Gastroesophageal sphincter (tissue), 4 donors: ENCODE measurements around the gene SERPINE2. TPM values are rescaled to one million over a fixed set of nuclear protein-coding genes. Genes with fewer than 3 reads are reported as not detected.

Experiments
- ATAC-seq: fragments of 150-250 bp; one replicate; pipeline ENCODE4 v1.9.1; 2016; ENCODE audit warnings: mild to moderate bottlenecking, moderate library complexity
- H3K27ac ChIP-seq, 4 donors: fragments of 200-600 bp; sonication (generic) in 3 of 4; 1 replicate in 3 of 4; 2 replicates in 1 of 4; pipeline ENCODE4 v1.5.1; 2016 to 2019
- H3K27me3 ChIP-seq: fragments of 200-600 bp; sonication (generic); one replicate; pipeline ENCODE4 v1.5.1; 2019
- H3K36me3 ChIP-seq, 2 donors: fragments of 200-600 bp; sonication (generic); one replicate each; pipeline ENCODE4 v1.5.1; 2019; ENCODE audit warnings: control low read depth in 1 of 2
- H3K4me1 ChIP-seq, 3 donors: fragments of 200-600 bp; sonication (generic); 1 replicate in 2 of 3; 2 replicates in 1 of 3; pipeline ENCODE4 v1.5.1; 2016 to 2019; ENCODE audit warnings: control low read depth in 2 of 3
- H3K4me3 ChIP-seq, 2 donors: fragments of 200-600 bp; sonication (generic); one replicate each; pipeline ENCODE4 v1.5.1; 2019; ENCODE audit warnings: mild to moderate bottlenecking in 1 of 2, moderate library complexity in 1 of 2
- H3K9me3 ChIP-seq, 3 donors: fragments of 200-600 bp; sonication (generic); one replicate each; pipeline ENCODE4 v1.5.1; 2017 to 2019; ENCODE audit warnings: control low read depth in 2 of 3
- CTCF ChIP-seq, 4 experiments: fragments of 200-600 bp in 2 of 4; fragments of 450-650 bp in 2 of 4; sonication (generic) in 1 of 4; IDR thresholded peaks; one replicate each; pipeline ENCODE4 v1.5.1; 2017 to 2019; ENCODE audit warnings: antibody characterized with exemption in 4 of 4, mild to moderate bottlenecking in 2 of 4, moderate library complexity in 2 of 4
- EP300 ChIP-seq: sonication (generic); formaldehyde crosslinking; IDR thresholded peaks from one replicate; pipeline ENCODE4 v1.6.1; 2017; ENCODE audit warnings: antibody characterized with exemption, mild to moderate bottlenecking
- POLR2A ChIP-seq, 2 donors: fragments of 450-650 bp; IDR thresholded peaks; one replicate each; pipeline ENCODE4 v1.6.1; 2017; ENCODE audit warnings: antibody characterized with exemption in 2 of 2, mild to moderate bottlenecking in 2 of 2, moderate library complexity in 1 of 2
- POLR2AphosphoS5 ChIP-seq: sonication (generic); formaldehyde crosslinking; IDR thresholded peaks from one replicate; pipeline ENCODE4 v1.6.1; 2017; ENCODE audit warnings: antibody characterized with exemption
- WGBS, 2 donors: methylation state at CpG; one replicate each; pipeline ENCODE4 v1.1.5; 2018; ENCODE audit warnings: low coverage in 1 of 2; 5-methylcytosine and 5-hydroxymethylcytosine counted together
- total RNA-seq, 4 donors: library from RNA; depleted of rRNA; stranded (reverse); fragments of >200 nt; gene quantifications; one replicate each; pipeline ENCODE4 v1.1.0, GENCODE V29; 2016

SERPINE2 gene
- total RNA-seq, 4 donors from 2014 or later: 12.5 to 130 (median 48.6) TPM

- no peak overlapping the region for H3K27ac ChIP-seq
- H3K4me1 ChIP-seq: peaks cover 12 to 89% (median 31%) of the 10 kb centered on the region in 3 donors
- no peaks in the 10 kb centered on the region for H3K27me3 ChIP-seq
- no peak overlapping the region for H3K4me3 ChIP-seq
- TF ChIP-seq EP300: no peak
- no peak for TF ChIP-seq POLR2AphosphoS5
- no peak for TF ChIP-seq CTCF (IDR thresholded peaks at IDR 0.05)
- no peak for TF ChIP-seq POLR2A (IDR thresholded peaks at IDR 0.05)
- no peak for ATAC-seq
- H3K36me3 ChIP-seq: no peaks in the 10 kb centered on the region
- H3K9me3 ChIP-seq: no peaks in the 10 kb centered on the region
These were observed 103.5 kb downstream of the SERPINE2 start for GRCh38 chr2:223935459-223936125.

- H3K4me1 ChIP-seq: peaks cover 12 to 95% (median 31%) of the 10 kb centered on the region in 3 donors
- no peaks in the 10 kb centered on the region for H3K9me3 ChIP-seq
- ATAC-seq: no peak
- 72 to 78% methylated on average over 6 of the region's 6 CpGs for WGBS, 2 donors
- TF ChIP-seq POLR2AphosphoS5 (no peak), EP300 (no peak), CTCF (IDR thresholded peaks at IDR 0.05) (no peak), POLR2A (IDR thresholded peaks at IDR 0.05) (no peak)
- H3K27me3 ChIP-seq: no peaks in the 10 kb centered on the region
- no peak overlapping the region for H3K27ac ChIP-seq
- H3K4me3 ChIP-seq: no peak overlapping the region
- no peaks in the 10 kb centered on the region for H3K36me3 ChIP-seq
These were observed 104.2 kb downstream of the SERPINE2 start for GRCh38 chr2:223934870-223935269.

- no peaks in the 10 kb centered on the region for H3K9me3 ChIP-seq
- 45 to 47% methylated on average over 5 of the region's 6 CpGs for WGBS, 2 donors
- H3K4me1 ChIP-seq: peaks cover 12 to 82% (median 31%) of the 10 kb centered on the region in 3 donors
- ATAC-seq: no peak
- H3K27ac ChIP-seq: no peak overlapping the region
- TF ChIP-seq POLR2AphosphoS5: no peak
- TF ChIP-seq EP300: no peak
- TF ChIP-seq POLR2A (IDR thresholded peaks at IDR 0.05): no peak
- H3K27me3 ChIP-seq: no peaks in the 10 kb centered on the region
- H3K4me3 ChIP-seq: no peak overlapping the region
- no peaks in the 10 kb centered on the region for H3K36me3 ChIP-seq
These were observed 106.0 kb downstream of the SERPINE2 start for GRCh38 chr2:223932816-223933800.

GRCh38 chr2:223930103-223930976 lies 108.7 kb downstream of the SERPINE2 start:
- Histone ChIP-seq H3K4me3 (no peak overlapping the region), H3K4me1 (peaks cover 0 to 54% (median 13%) of the 10 kb centered on the region in 3 donors), H3K27ac (no peak overlapping the region), H3K36me3 (no peaks in the 10 kb centered on the region), H3K27me3 (no peaks in the 10 kb centered on the region), H3K9me3 (peaks cover 0 to 14% (median 0%) of the 10 kb centered on the region in 3 donors)
- peak; percentile 70 for ATAC-seq
- WGBS, 2 donors: 76 to 78% methylated on average over 11 to 16 of the region's 23 CpGs
- TF ChIP-seq POLR2AphosphoS5 (no peak), EP300 (no peak), POLR2A (IDR thresholded peaks at IDR 0.05) (no peak), CTCF (IDR thresholded peaks at IDR 0.05) (no peak)
